ENCODE data around the gene CCDC32.
"Not testable (repeated sequence)": the region's sequence is repeated elsewhere in the genome, so short reads cannot be mapped to it uniquely, and the experiment has no call there.

CCDC32 gene

GRCh38 chr15:40564591-40565332, at the start of gene CCDC32:
Gene CCDC32, minus strand, starts transcription at chr15:40565042. Its CDS starts 2,027 bp downstream, at chr15:40563015.
- peak; percentile 100 for DNase-seq

GRCh38 chr15:40613080-40613479, 48.2 kb upstream of the CCDC32 start:
- DNase-seq, result no peak

DNA sequence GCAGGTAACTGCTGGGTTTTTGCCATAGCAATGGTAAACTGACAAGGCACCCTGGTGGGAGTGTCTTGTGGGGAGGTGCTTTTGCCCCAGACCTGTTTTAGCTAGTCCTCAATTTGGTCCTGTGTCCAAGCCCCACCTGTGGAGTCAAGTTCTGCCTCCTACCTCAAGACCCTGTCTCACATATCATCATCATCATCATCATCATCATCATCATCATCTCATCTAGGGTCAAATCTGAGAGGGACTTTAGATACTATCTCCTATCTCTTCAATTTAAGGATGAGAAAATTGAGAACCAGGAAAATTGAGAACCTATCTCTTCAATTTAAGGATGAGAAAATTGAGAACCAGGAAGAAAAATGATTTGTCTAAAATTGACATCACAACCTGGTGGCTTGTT, 39.1 kb upstream of the CCDC32 start:
- no peak for DNase-seq

- no peak for DNase-seq
Measured at GRCh38 chr15:40600956-40601355, 36.1 kb upstream of the CCDC32 start.

DNA sequence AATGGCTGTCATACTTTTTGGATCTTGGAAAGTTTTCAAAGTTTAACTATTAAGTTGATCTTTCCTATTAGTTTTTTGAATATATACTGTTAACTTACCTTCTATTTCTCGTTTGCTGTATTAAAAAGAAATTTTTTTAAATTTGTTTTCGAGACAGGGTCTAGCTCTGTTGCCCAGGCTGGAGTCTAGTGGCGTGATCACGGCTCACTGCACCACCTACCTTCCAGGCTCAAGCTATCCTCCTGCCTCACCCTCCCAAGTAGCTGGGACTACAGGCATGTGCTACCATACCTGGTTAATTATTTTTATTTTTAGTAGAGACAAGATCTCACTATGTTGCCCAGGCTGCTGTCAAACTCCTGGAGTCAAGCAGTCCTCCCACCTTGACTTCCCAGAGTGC, 33.8 kb upstream of the CCDC32 start:
- DNase-seq, result no peak

DNA sequence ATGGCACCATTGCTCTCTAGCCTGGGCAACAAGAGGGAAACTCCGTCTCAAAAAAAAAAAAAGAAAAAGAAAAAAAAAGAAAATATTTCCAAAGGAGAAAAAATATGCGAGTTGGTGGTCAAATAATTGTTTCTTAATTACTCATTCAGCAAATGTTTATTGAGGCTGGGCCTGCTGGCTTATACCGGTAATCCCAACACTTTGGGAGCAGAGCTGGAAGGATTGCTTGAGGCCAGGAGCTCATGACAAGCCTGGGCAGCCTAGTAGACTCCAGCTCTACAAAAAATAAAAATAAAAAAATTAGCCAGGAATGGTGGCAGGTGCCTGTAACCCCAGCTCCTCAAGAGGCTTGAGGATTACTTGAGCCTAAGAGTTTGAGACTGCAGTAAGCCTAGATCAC, 33.3 kb upstream of the CCDC32 start:
- no peak for DNase-seq

GRCh38 chr15:40597024-40597423, 32.2 kb upstream of the CCDC32 start:
- no peak for DNase-seq

DNA sequence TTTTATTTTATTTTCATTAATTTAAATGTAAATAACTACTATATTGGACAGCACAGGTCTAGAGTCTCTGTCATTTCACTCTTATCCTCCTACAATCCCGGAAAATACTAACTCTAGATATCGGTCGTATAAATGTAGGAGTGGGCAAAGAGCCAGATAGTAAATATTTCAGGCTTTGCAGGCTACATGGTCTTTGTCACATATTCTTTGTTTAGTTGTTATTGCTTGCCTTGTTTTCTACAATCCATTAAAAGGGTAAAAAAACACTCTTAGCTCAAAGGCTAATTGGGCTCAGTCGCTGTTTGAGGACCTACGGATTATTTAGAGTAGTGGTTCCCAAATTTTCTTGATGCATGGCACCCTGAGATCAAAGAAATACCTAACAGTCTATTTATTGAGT, 30.9 kb upstream of the CCDC32 start:
- DNase-seq, result no peak

DNA sequence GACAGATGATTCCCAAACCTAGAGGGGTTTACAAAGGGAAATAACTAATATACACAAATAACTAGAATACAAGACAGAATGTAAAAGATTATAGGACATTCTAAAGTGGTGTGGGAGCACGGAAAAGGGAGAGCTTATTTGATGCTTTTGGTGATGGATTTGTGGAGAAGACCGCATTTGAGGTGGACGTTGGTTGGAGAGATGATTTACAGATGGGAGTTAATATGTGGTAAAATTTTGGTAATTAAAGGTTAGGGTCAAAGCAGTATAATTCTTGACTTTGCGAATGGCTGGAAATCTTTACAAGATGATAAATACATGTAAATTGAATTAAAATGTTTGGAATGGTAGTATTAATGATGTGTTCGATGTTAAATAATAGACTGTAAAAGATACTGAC, 30.4 kb upstream of the CCDC32 start:
- DNase-seq, result no peak

- DNase-seq, result peak; percentile 84
Measured at GRCh38 chr15:40594429-40594836, 29.6 kb upstream of the CCDC32 start.

DNA sequence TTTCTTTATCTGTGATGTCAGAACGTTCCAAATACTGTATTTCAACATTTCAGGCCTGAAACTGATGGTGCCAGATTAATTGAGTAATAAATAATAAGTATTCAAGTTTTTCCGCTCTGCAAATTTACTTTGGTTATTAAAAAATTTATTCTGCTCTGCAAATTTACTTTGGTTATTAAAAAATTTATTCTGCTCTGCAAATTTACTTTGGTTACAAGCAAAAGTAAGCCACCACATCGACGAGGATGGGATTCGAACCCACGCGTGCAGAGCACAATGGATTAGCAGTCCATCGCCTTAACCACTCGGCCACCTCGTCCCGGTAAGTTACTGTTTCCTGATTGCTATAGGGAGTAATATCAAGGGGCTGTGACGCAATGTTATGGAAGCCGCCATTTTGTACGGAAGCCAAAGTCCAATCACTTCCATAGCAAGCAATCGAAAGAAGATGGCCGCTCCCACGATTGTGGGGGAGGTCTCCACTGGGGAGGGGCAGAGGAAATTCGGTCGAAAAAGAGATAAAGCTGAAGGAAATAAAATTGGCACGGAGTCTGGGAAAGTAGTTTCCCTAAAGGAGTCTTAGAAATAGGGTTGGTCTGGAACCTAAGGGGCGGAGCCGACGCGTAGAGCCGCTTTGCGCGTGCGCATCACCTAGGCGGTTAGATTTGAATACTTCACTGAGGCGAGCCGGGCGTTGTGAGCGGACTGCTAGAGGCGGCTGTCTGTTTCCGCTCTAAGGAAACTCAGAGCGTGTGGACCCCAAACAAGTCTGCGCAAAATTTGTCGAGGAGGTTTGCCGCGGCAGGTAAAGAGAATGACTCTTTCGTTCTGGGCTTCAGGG, 29.0 kb upstream of the CCDC32 start, which contains the start of gene KNL1:
Gene KNL1, plus strand, starts transcription at position 662 of the 841 bp plus-strand sequence. CDS start 8,683 bp downstream, outside the sequence.
- peak; percentile 97 for DNase-seq

DNA sequence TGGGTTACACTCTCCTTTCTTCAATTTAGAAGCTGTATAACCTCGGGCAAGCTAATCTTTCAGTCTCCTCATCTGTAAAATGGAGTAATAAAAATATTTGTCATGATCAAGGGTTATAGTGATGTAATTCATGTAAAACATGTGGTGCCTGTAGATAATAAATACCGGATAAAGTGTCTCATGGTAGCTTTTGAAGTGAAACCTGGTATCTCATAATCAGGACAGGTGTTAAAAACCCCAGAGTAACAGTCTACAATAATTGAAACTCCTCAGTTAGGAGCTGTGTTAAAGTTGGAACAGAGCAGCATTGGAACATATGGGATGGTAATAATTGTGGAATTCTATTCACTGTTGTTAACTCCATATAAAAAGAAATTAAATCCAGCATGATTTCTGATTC, 28.3 kb upstream of the CCDC32 start:
- no peak for DNase-seq

- DNase-seq, result peak; percentile 25
Measured at GRCh38 chr15:40591389-40591788, 26.5 kb upstream of the CCDC32 start.

GRCh38 chr15:40590667-40591050, 25.8 kb upstream of the CCDC32 start:
- DNase-seq, result no peak

DNA sequence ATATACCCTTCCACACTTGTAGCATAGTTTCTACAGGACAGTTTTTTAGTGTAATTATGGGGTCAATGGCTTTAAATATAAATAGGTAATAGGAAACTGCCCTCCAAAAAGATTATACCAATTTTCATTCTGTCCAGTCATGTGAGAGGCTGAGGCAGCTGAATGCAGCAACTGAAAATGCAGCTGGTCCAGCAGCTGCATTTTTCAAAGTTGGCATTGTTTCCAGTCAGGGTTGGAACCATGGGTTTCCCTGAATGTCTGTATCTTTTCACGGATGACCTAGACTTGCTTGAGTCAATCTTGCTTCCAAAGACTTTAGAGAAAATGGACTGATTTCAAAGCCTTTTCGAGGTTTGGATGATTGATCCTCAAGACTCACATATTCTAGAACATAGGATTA, 19.3 kb upstream of the CCDC32 start:
- no peak for DNase-seq

- no peak for DNase-seq
Measured at GRCh38 chr15:40582726-40583246, 17.9 kb upstream of the CCDC32 start.

- DNase-seq, result not testable (repeated sequence)
Measured at GRCh38 chr15:40581796-40582195, 17.0 kb upstream of the CCDC32 start.

GRCh38 chr15:40578892-40579291, 14.1 kb upstream of the CCDC32 start:
- DNase-seq, result no peak

DNA sequence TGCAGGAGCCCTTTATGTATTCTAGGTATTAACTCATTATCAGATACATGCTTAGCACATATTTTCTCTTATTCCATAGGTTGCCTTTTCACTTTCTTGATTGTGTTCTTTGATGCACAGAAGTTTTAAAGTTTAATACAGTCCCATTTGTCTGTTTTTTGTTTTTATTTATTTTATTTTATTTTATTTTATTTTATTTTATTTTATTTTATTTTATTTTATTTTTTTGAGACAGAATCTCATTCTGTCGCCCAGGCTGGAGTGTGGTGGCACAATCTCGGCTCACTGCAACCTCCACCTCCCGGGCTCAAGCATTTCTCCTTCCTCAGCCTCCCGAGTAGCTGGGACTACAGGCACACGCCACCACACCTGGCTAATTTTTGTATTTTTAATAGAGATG, 12.1 kb upstream of the CCDC32 start:
- DNase-seq, result not testable (repeated sequence)

- no peak for DNase-seq
Measured at GRCh38 chr15:40575113-40575512, 10.3 kb upstream of the CCDC32 start.

GRCh38 chr15:40569129-40569953, 4.5 kb upstream of the CCDC32 start, which contains the start of gene RPUSD2:
Gene RPUSD2, plus strand, starts transcription at chr15:40569299. Its CDS starts 39 bp downstream, at chr15:40569338.
- peak; percentile 98 for DNase-seq

- DNase-seq, result peak; percentile 59
Measured at GRCh38 chr15:40567111-40567510, 2.3 kb upstream of the CCDC32 start.
